ENCODE data around the gene LAX1. TPM values are rescaled to one million over a fixed set of nuclear protein-coding genes. Genes with fewer than 3 reads are reported as not detected.

LAX1 gene
- total RNA-seq, 1 experiment from 2014 or later: 0.36 TPM

DNA sequence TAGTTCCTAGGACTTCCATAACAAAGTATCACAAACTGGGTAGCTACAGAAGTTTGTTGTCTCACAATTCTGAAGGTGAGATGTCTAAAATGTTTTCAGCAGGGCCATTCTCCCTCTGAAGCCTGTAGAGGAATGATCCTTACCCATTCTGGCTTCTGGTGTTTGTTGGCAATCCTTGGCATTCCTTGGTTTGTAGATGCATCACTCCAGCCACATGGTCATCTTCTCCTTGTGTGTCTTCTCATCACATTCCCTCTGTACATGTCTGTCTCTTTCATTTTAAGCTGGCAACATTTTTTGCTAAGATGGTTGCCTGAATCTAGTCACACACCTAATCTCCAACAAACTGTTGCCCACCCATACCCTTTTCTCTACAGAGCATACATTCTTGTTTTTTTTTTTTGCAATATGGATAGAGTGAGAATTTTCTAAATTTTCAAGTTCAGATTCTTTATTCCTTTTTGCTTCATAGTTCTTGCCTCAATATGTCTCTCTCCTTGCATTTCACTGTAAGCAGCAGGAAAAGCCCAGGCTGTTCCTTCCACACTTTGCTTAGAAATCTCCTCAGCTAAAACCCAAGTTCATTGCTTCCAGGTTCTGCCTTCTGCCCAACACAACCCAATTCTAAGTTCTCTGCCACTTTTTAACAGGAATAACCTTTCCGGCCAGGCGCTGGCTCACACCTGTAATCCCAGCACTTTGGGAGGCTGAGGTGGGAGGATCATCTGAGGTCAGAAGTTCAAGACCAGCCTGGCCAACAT is 48.8 kb downstream of the LAX1 start:
- no peak for DNase-seq (ENCODE audit: low read depth)

DNA sequence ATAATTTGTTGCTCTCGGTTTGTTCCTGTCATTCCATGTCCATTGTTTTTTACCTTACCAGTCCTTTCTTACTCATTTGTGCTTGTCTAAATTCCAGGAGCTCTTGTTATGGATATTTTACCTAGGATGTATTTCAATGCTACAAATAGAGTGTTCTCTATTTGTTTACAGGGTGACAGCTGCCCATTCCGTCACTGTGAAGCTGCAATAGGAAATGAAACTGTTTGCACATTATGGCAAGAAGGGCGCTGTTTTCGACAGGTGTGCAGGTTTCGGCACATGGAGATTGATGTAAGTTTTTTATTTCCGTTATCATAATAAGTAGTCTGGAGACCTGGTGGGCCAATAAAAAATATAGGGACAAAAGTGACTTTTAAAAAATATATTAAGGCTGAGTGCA is 53.4 kb downstream of the LAX1 start:
- no peak for DNase-seq (ENCODE audit: low read depth)

DNA sequence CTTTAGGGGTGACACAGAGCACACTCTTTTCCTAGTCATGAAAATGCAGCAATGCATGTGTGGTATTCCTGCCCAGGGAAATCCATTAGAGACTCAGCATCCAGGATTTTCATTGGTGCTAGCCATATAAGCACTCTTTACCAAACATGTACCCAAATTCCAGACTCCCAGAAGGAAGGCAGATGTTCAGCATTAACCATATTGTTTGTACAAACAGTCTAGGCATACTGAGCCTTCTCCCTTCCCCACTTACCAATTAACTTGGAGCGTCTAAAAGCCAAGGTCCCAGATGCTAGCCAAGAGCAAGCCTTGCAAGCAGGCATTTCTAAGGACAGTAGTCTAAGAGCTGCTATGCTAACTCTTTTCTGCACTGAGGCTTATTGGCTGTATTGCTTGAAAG is 58.3 kb downstream of the LAX1 start:
- no peak for DNase-seq (ENCODE audit: low read depth)

Other genes with a start within 250 kb of the LAX1 start
- gene ATP2B4, start 138.4 kb upstream of the LAX1 start, total RNA-seq (2014; rRNA removed; shearing (Covaris generic)): 30.4 and 36.5 TPM in 2 replicates
- 7.4 and 10.2 TPM in 2 replicates for gene ZBED6, start 30.4 kb downstream of the LAX1 start, total RNA-seq (2014; rRNA removed; shearing (Covaris generic))
- gene ZC3H11A, start 30.4 kb downstream of the LAX1 start, total RNA-seq (2014; rRNA removed; shearing (Covaris generic)): 62.7 and 71.3 TPM in 2 replicates
- gene SNRPE, start 96.4 kb downstream of the LAX1 start, total RNA-seq (2014; rRNA removed; shearing (Covaris generic)): 184 and 185 TPM in 2 replicates